ENCODE measurements around the gene SPATA9. TPM values are rescaled to one million over a fixed set of nuclear protein-coding genes. Genes with fewer than 3 reads are reported as not detected.
"Not testable (repeated sequence)": the region's sequence is repeated elsewhere in the genome, so short reads cannot be mapped to it uniquely, and the experiment has no call there.

SPATA9 gene
- total RNA-seq, 1 donor from 2014 or later, result 1.0 TPM

DNA sequence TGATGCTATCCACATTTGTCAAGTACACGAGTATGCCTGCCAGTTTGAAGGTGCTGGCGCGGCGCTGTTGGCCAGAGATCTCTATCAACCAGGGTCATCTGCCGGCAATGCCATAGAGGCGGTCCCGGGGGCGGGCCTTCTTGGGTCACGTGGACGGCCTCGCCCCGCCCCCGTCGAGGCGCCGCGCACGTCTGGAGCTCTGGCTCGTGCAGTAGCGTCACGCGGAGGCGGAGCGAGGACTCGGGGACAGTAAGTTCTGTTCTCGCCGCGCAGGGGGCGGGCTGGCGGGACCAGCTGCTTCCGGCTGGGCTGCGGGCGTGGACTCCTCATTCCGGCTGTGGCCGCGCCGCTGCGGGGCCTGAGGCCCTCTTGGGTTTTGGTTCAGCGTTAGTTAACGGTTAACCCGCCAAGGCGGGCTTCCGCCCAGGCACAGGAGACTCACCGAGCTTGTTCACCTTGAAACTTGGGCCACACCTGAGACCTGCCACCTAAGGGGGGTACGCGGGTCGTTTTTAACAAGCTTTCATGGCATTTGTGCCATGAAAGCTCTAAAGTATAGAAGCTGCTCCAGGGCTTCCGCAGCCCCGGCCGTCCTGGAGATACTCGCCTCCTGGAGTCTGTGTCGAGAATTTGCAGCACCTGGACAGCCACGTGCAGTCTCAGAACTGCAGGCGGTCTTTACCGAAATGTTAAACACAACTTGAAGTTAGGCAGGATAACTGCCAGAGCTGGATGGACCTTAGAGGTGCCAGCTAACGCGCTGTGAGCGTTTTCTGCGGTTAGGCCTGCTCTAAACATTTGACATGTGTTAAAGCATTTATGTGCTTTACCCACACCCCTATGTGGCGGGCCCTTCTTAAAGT, 36.0 kb downstream of the SPATA9 start, which contains the start of gene RFESD:
Gene RFESD, plus strand, starts transcription at position 209 of the 863 bp plus-strand sequence. CDS start 5,495 bp downstream, outside the sequence.
- Mint-ChIP-seq H3K36me3 (ENCODE audit: low read depth) (no peaks in the 10 kb centered on the region), H3K27me3 (ENCODE audit: low read depth) (no peaks in the 10 kb centered on the region), H3K27ac (ENCODE audit: unreplicated experiment) (peak within 1 kb of the TSS; percentile 94), H3K9me3 (peaks cover 2% of the 10 kb centered on the region), H3K4me3 (peak within 1 kb of the TSS; percentile 85), H3K4me1 (peaks cover 7% of the 10 kb centered on the region)
- TF ChIP-seq, protein P1, sequence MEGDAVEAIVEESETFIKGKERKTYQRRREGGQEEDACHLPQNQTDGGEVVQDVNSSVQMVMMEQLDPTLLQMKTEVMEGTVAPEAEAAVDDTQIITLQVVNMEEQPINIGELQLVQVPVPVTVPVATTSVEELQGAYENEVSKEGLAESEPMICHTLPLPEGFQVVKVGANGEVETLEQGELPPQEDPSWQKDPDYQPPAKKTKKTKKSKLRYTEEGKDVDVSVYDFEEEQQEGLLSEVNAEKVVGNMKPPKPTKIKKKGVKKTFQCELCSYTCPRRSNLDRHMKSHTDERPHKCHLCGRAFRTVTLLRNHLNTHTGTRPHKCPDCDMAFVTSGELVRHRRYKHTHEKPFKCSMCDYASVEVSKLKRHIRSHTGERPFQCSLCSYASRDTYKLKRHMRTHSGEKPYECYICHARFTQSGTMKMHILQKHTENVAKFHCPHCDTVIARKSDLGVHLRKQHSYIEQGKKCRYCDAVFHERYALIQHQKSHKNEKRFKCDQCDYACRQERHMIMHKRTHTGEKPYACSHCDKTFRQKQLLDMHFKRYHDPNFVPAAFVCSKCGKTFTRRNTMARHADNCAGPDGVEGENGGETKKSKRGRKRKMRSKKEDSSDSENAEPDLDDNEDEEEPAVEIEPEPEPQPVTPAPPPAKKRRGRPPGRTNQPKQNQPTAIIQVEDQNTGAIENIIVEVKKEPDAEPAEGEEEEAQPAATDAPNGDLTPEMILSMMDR (conservative IDR thresholded peaks at IDR 0.05), result no peak
- DNase-seq (ENCODE audit: low read depth, low spot score), result peak; percentile 92

- H3K27me3 Mint-ChIP-seq (ENCODE audit: low read depth); H3K4me1 Mint-ChIP-seq; DNase-seq (ENCODE audit: low read depth, low spot score); H3K36me3 Mint-ChIP-seq (ENCODE audit: low read depth); H3K27ac Mint-ChIP-seq (ENCODE audit: unreplicated experiment); H3K9me3 Mint-ChIP-seq: not testable (repeated sequence)
- H3K4me3 Mint-ChIP-seq, result peak overlapping the region; percentile 85
Measured at GRCh38 chr5:95646226-95646568, 36.6 kb downstream of the SPATA9 start.

- DNase-seq (ENCODE audit: low read depth, low spot score), result peak; percentile 20
- TF ChIP-seq, protein P1 (conservative IDR thresholded peaks at IDR 0.05), result peak; percentile 77
- Mint-ChIP-seq H3K4me1 (peaks cover 7% of the 10 kb centered on the region), H3K4me3 (peak overlapping the region; percentile 14), H3K9me3 (peaks cover 2% of the 10 kb centered on the region), H3K27ac (ENCODE audit: unreplicated experiment) (no peak overlapping the region), H3K36me3 (ENCODE audit: low read depth) (no peaks in the 10 kb centered on the region), H3K27me3 (ENCODE audit: low read depth) (no peaks in the 10 kb centered on the region)
Measured at GRCh38 chr5:95644351-95645042, 38.3 kb downstream of the SPATA9 start.

DNA sequence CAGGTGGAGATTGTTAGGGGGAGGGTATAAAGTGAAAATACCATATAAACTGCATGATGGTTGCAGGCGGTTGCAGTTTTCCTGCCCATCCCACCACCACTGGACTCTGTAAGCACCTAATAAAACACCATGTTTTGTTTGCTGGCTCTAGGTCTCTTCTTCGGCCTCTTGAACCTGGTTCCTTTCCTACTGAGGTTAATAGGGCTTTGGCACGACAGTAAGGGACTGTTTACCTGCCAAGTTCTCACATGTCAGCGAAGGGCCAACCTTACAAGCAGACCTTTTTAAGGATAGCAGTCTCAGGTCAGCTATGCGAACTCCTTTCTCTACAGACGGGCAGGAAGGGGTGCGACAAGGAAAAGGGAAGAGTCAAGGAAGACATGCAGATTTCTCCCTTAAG, 39.6 kb downstream of the SPATA9 start:
- Mint-ChIP-seq H3K9me3 (peaks cover 2% of the 10 kb centered on the region), H3K4me1 (peaks cover 7% of the 10 kb centered on the region), H3K27me3 (ENCODE audit: low read depth) (peaks cover under 1% of the 10 kb centered on the region), H3K36me3 (ENCODE audit: low read depth) (no peaks in the 10 kb centered on the region), H3K27ac (ENCODE audit: unreplicated experiment) (no peak overlapping the region), H3K4me3 (no peak overlapping the region)
- no peak for DNase-seq (ENCODE audit: low read depth, low spot score)
- TF ChIP-seq, protein P1 (conservative IDR thresholded peaks at IDR 0.05), result no peak

DNA sequence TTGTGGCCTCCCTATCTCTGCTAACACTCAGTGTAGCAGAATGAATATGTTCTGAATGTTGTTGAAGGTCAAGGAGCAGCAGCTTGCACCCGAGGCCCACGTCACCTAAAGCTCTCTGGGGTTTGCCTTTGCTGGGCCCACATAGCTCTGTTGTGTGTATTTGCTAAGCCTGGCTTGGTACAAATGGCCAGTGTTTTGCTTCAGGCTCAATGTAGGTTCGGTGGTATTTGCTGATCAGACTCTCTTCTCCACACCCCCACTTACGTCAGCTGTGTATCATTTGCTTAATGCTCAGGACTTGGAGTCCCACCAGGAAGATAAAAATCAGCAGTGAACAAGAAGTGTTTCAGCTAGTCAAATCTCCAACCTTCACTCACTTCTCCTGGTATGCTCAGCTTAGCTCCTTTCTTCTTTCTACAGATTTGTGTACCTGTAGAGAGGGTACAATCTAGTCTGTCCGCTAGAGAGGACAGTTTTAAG, 41.0 kb downstream of the SPATA9 start:
- TF ChIP-seq, protein P1 (conservative IDR thresholded peaks at IDR 0.05), result no peak
- peaks cover 4% of the 10 kb centered on the region for H3K4me1 Mint-ChIP-seq
- H3K36me3 Mint-ChIP-seq (ENCODE audit: low read depth), result no peaks in the 10 kb centered on the region
- no peak overlapping the region for H3K4me3 Mint-ChIP-seq
- peaks cover 2% of the 10 kb centered on the region for H3K27me3 Mint-ChIP-seq (ENCODE audit: low read depth)
- H3K9me3 Mint-ChIP-seq, result peaks cover 2% of the 10 kb centered on the region
- no peak overlapping the region for H3K27ac Mint-ChIP-seq (ENCODE audit: unreplicated experiment)
- no peak for DNase-seq (ENCODE audit: low read depth, low spot score)
